B cell (primary cell): ENCODE measurements around the gene RARS1. TPM values are rescaled to one million over a fixed set of nuclear protein-coding genes. Genes with fewer than 3 reads are reported as not detected.

Experiments used
- ATAC-seq: fragments of 200-7000 bp; cut with Tn5 transposase; one replicate; pipeline ENCODE4 v1.10.0; 2021; ENCODE audit warnings: low read depth, mild to moderate bottlenecking, moderate number of reproducible peaks, moderate library complexity
- CTCF ChIA-PET: fragments of 350-600 bp; sonication (Branson Sonifier 250); formaldehyde crosslinking; loops from one replicate; lab custom pipeline; 2021; ENCODE audit warnings: antibody characterized with exemption, inconsistent platforms; lab: Charles Lee
- POLR2A ChIA-PET: fragments of 350-600 bp; sonication (Branson Sonifier 250); formaldehyde crosslinking; loops from one replicate; lab custom pipeline; 2021; ENCODE audit warnings: antibody characterized with exemption; lab: Charles Lee
- DNase-seq: peaks from one replicate; pipeline ENCODE4 v3.0.0; 2013
- H2AFZ ChIP-seq: 2 replicates; pipeline ENCODE4 v1.6.1; 2012; ENCODE audit warnings: mild to moderate bottlenecking, low read depth, low read length; ENCODE audit not compliant: insufficient read depth, poor library complexity, severe bottlenecking
- H3K27ac ChIP-seq, 2 donors: 1 replicate in 1 of 2; 2 replicates in 1 of 2; pipeline ENCODE4 v1.5.1; 2012 to 2013; ENCODE audit warnings: low read length in 2 of 2, mild to moderate bottlenecking in 2 of 2, moderate library complexity in 1 of 2
- H3K27me3 ChIP-seq, 4 experiments: fragments of 200-600 bp in 1 of 4; sonication (generic) in 1 of 4; replicated peaks in 1 of 4; 1 replicate in 2 of 4; 2 replicates in 2 of 4; pipeline versions ENCODE4 v1.6.1 to v1.7.0; 2013 to 2016; ENCODE audit warnings: low read length in 3 of 4, mild to moderate bottlenecking in 2 of 4, mixed read lengths in 1 of 4, moderate library complexity in 1 of 4; ENCODE audit not compliant: insufficient read depth in 4 of 4, control insufficient read depth in 3 of 4; ENCODE audit errors: control extremely low read depth in 1 of 4
- H3K36me3 ChIP-seq, 2 experiments: replicated peaks in 1 of 2; 1 replicate in 1 of 2; 2 replicates in 1 of 2; pipeline versions ENCODE4 v1.6.1 to v1.7.1; 2013; ENCODE audit warnings: low read length in 1 of 2; ENCODE audit not compliant: insufficient read depth in 2 of 2, control insufficient read depth in 1 of 2; ENCODE audit errors: control extremely low read depth in 1 of 2, extremely low read depth in 1 of 2
- H3K4me1 ChIP-seq, 2 donors: fragments of 200-600 bp in 1 of 2; sonication (generic) in 1 of 2; 1 replicate in 1 of 2; 2 replicates in 1 of 2; pipeline versions ENCODE4 v1.5.1 to v1.6.1; 2013 to 2017; ENCODE audit warnings: low read length in 2 of 2; ENCODE audit not compliant: control insufficient read depth in 2 of 2, insufficient read depth in 2 of 2
- H3K4me2 ChIP-seq: replicated peaks from 2 replicates; pipeline ENCODE3; 2012; ENCODE audit warnings: mild to moderate bottlenecking, low read depth, low read length; ENCODE audit not compliant: poor library complexity, severe bottlenecking
- H3K4me3 ChIP-seq, 5 experiments: fragments of 200-600 bp in 1 of 5; sonication (generic) in 1 of 5; 1 replicate in 3 of 5; 2 replicates in 2 of 5; pipeline versions ENCODE4 v1.5.1 to v1.7.0; 2011 to 2016; ENCODE audit warnings: low read length in 4 of 5, mild to moderate bottlenecking in 4 of 5, low read depth in 2 of 5, control low read depth in 1 of 5, moderate library complexity in 1 of 5; ENCODE audit not compliant: insufficient read depth in 1 of 5; ENCODE audit errors: control extremely low read depth in 1 of 5, extremely low read depth in 1 of 5
- H3K79me2 ChIP-seq: fragments of 200-600 bp; sonication (generic); one replicate; pipeline ENCODE4 v1.6.0; 2016; ENCODE audit warnings: low read length; ENCODE audit not compliant: control insufficient read depth, insufficient read depth
- H3K9ac ChIP-seq: fragments of 200-600 bp; sonication (generic); 2 replicates; pipeline ENCODE4 v1.6.1; 2017; ENCODE audit warnings: mild to moderate bottlenecking, low read length, moderate library complexity
- H3K9me3 ChIP-seq, 3 donors: one replicate each; pipeline versions ENCODE4 v1.6.1 to v1.7.1; 2013; ENCODE audit warnings: low read length in 2 of 3; ENCODE audit not compliant: control insufficient read depth in 2 of 3, insufficient read depth in 1 of 3; ENCODE audit errors: control extremely low read depth in 1 of 3
- H4K20me1 ChIP-seq: 2 replicates; pipeline ENCODE4 v1.6.0; 2012; ENCODE audit warnings: mild to moderate bottlenecking, low read length; ENCODE audit not compliant: insufficient read depth, control insufficient read depth, poor library complexity, severe bottlenecking
- H3K27ac Mint-ChIP-seq: one replicate; pipeline ENCODE4 v1.8.0; 2021; ENCODE audit warnings: mixed read lengths
- H3K27me3 Mint-ChIP-seq: one replicate; pipeline ENCODE4 v1.8.0; 2021; ENCODE audit warnings: mixed read lengths
- H3K4me1 Mint-ChIP-seq: one replicate; pipeline ENCODE4 v1.8.0; 2021; ENCODE audit warnings: mixed read lengths
- H3K4me3 Mint-ChIP-seq: one replicate; pipeline ENCODE4 v1.8.0; 2021; ENCODE audit warnings: mixed read lengths
- H3K9me3 Mint-ChIP-seq: one replicate; pipeline ENCODE4 v1.8.0; 2022; ENCODE audit warnings: mixed read lengths; ENCODE audit not compliant: insufficient read depth
- EZH2 ChIP-seq: IDR thresholded peaks from 2 replicates; pipeline ENCODE4 v1.6.1; 2012; ENCODE audit warnings: borderline replicate concordance, low read depth, mild to moderate bottlenecking, moderate library complexity, low read length; ENCODE audit not compliant: insufficient read depth, poor library complexity, severe bottlenecking
- WGBS: methylation state at CpG from one replicate; pipeline ENCODE4 v1.1.5; 2013; ENCODE audit warnings: missing lambda C conversion rate; ENCODE audit not compliant: insufficient coverage; 5-methylcytosine and 5-hydroxymethylcytosine counted together
- intact Hi-C: fragments of 100-400 bp; cut with micrococcal nuclease; formaldehyde crosslinking; loops from one replicate; pipeline ENCODE4 v1.10.0; 2022
- polyA plus RNA-seq: library from polyadenylated mRNA; depleted of rRNA; stranded (reverse); fragments of >200 nt; gene quantifications from 2 replicates; pipeline ENCODE4 v1.2.3, GENCODE V29; 2012
- total RNA-seq, 2 donors: library from RNA; stranded (reverse); fragments of 120-200 nt in 1 of 2; gene quantifications; 1 replicate in 1 of 2; 2 replicates in 1 of 2; pipeline versions ENCODE4 v1.2.3 to v1.2.4, GENCODE V29; 2013 to 2022
- TF ChIP-seq, protein P1 (sequence below): fragments of 200-600 bp; IDR thresholded peaks from one replicate; pipeline ENCODE4 v1.8.0; 2022; ENCODE audit warnings: antibody characterized with exemption, mild to moderate bottlenecking

RARS1 gene
- total and polyA plus RNA-seq, 2 donors (not counting 1 experiment from before 2014, with no cell fraction given): 12.9 to 69.4 TPM

DNA sequence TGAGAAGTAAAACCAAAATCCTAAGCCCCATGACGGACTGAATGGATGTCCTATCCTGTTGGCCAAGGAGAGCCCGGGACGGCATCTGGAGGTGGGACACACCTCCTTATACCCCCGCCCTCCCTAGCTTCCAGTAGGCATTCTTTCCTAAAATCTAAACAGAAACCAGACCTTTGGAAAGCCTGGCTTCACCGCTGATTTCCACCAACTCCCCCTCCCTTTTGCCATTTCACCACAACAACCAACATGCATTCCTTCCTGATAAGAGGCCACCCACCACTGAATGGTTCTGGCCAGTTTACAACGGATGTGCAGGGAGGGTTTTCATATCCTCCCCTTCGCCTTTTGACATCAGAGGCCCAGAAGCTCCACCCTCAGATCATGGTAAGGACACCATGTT lies 9.2 kb upstream of the RARS1 start:
- H3K27ac Mint-ChIP-seq: no peak overlapping the region
- TF ChIP-seq EZH2: no peak
- TF ChIP-seq, protein P1, sequence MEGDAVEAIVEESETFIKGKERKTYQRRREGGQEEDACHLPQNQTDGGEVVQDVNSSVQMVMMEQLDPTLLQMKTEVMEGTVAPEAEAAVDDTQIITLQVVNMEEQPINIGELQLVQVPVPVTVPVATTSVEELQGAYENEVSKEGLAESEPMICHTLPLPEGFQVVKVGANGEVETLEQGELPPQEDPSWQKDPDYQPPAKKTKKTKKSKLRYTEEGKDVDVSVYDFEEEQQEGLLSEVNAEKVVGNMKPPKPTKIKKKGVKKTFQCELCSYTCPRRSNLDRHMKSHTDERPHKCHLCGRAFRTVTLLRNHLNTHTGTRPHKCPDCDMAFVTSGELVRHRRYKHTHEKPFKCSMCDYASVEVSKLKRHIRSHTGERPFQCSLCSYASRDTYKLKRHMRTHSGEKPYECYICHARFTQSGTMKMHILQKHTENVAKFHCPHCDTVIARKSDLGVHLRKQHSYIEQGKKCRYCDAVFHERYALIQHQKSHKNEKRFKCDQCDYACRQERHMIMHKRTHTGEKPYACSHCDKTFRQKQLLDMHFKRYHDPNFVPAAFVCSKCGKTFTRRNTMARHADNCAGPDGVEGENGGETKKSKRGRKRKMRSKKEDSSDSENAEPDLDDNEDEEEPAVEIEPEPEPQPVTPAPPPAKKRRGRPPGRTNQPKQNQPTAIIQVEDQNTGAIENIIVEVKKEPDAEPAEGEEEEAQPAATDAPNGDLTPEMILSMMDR: no peak
- Histone ChIP-seq H3K9ac (no peak overlapping the region), H4K20me1 (no peaks in the 10 kb centered on the region), H3K4me1 (no peaks in the 10 kb centered on the region), H3K79me2 (no peaks in the 10 kb centered on the region), H3K9me3 (no peaks in the 10 kb centered on the region), H3K36me3 (no peaks in the 10 kb centered on the region), H3K27me3 (peaks cover 0 to 1% (median 0%) of the 10 kb centered on the region in 4 experiments), H3K27ac (no peak overlapping the region), H2AFZ (no peak overlapping the region), H3K4me2 (no peak overlapping the region), H3K4me3 (no peak overlapping the region)
- ATAC-seq: no peak
- peaks cover 10% of the 10 kb centered on the region for H3K4me1 Mint-ChIP-seq
- intact Hi-C loops: no loop called here
- H3K4me3 Mint-ChIP-seq: no peak overlapping the region
- no peaks in the 10 kb centered on the region for H3K9me3 Mint-ChIP-seq
- WGBS: 67% methylated on average over 6 of the region's 7 CpGs
- H3K27me3 Mint-ChIP-seq: peaks cover 5% of the 10 kb centered on the region
- ChIA-PET CTCF (no interaction called here), POLR2A (no interaction called here)
- DNase-seq: no peak

GRCh38 chr5:168479166-168479565 lies 7.1 kb upstream of the RARS1 start:
- Histone ChIP-seq H3K9me3 (no peaks in the 10 kb centered on the region), H3K36me3 (no peaks in the 10 kb centered on the region), H3K79me2 (no peaks in the 10 kb centered on the region), H4K20me1 (no peaks in the 10 kb centered on the region), H3K27ac (no peak overlapping the region), H3K4me3 (no peak overlapping the region), H3K4me1 (no peaks in the 10 kb centered on the region), H3K4me2 (no peak overlapping the region), H2AFZ (no peak overlapping the region), H3K27me3 (peaks cover 0 to 6% (median 0%) of the 10 kb centered on the region in 4 experiments), H3K9ac (no peak overlapping the region)
- Mint-ChIP-seq H3K4me3 (no peak overlapping the region), H3K27ac (no peak overlapping the region), H3K4me1 (peaks cover 10% of the 10 kb centered on the region), H3K27me3 (peaks cover 5% of the 10 kb centered on the region), H3K9me3 (no peaks in the 10 kb centered on the region)
- intact Hi-C loops: no loop called here
- DNase-seq (no peak), ATAC-seq (no peak)
- 96% methylated on average over 2 of the region's 3 CpGs for WGBS
- ChIA-PET POLR2A (no interaction called here), CTCF (no interaction called here)
- TF ChIP-seq EZH2: no peak
- TF ChIP-seq, protein P1: no peak
